Measurements from ENCODE around the gene JAZF1.

The JAZF1 gene

DNA sequence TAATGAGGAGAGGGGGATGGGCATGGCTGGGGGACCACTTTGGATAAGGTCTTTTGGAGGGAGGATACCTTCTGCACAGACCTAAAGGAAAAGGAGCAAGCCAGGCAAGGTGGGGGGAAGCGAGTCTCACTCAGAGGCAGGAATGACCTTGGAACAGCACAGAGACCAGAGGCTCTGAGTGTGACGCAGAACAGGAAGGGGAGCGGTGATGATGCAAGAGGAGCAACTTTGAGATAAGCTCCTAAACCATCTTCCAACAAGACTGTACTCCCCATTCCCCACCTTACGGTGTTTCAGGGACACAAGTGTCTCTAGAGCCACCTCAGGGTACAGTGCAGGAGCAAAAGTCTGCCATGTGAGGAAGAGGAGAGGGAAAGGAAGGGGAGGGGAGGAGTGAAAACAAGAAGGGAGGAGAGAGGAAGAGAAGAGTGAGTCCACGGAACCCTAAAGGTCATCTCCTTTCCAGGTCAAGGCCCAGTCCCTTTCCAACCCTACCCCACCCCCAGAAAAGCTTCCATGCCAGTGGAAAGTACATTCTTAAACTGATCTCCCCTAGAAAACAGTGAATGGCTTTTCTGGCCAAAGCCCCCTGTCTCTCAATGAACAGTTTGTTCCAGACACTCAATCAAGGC is 54.1 kb downstream of the JAZF1 start:
- H3K4me3 ChIP-seq (ENCODE audit: low read depth, low read length): no peak overlapping the region
- TF ChIP-seq, protein P1, sequence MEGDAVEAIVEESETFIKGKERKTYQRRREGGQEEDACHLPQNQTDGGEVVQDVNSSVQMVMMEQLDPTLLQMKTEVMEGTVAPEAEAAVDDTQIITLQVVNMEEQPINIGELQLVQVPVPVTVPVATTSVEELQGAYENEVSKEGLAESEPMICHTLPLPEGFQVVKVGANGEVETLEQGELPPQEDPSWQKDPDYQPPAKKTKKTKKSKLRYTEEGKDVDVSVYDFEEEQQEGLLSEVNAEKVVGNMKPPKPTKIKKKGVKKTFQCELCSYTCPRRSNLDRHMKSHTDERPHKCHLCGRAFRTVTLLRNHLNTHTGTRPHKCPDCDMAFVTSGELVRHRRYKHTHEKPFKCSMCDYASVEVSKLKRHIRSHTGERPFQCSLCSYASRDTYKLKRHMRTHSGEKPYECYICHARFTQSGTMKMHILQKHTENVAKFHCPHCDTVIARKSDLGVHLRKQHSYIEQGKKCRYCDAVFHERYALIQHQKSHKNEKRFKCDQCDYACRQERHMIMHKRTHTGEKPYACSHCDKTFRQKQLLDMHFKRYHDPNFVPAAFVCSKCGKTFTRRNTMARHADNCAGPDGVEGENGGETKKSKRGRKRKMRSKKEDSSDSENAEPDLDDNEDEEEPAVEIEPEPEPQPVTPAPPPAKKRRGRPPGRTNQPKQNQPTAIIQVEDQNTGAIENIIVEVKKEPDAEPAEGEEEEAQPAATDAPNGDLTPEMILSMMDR (IDR thresholded peaks at IDR 0.05; ENCODE audit: control insufficient read depth, extremely low read depth, insufficient read depth): no peak
- no peak for DNase-seq (ENCODE audit: low read depth)

DNA sequence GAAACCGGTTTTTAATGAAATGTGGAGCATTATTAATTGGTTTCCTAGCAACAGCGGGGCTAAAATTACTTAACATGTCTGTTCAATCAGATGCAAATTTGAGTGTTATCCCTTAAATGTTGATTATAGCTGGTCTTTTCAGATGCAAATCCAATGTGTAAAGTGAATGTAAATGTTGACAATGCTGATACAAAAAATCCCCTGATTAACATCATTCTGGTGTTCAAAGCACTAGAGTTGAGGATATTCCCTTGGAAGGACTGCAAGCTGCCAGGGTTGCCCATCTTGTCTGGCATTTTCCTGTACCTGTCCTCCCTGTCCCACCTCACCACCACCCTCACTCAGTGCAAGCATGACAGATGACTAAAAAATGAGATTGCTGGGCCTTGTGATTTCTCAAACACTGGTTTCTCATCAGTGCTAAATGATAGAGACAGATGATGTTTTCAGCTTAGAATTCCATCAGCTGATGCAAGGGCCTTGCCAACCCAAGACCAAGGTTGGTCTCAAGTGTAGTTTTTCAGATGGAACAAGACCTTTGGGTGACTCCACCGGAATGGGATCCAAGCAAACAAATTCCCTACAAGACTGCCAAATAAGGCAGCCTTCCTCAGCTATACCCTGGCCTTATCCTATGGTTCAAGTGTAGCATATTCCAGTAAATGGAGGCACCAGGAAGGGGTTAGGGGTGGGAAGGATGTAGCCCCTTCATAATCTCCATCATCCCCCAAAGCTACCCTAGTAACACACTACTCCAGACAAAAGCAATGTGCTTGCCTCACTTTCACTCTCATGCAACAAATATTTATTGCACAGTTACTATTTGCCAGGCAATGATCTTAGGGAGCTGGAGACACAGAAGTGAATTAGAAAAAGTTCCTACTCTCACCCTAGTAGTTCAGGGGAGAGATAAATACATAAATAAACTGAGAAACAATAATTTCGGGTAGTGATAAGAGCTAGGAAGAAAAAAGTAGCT is 54.9 kb downstream of the JAZF1 start:
- TF ChIP-seq, protein P1 (IDR thresholded peaks at IDR 0.05; ENCODE audit: control insufficient read depth, extremely low read depth, insufficient read depth): no peak
- H3K4me3 ChIP-seq (ENCODE audit: low read depth, low read length): no peak overlapping the region
- no peak for DNase-seq (ENCODE audit: low read depth)

DNA sequence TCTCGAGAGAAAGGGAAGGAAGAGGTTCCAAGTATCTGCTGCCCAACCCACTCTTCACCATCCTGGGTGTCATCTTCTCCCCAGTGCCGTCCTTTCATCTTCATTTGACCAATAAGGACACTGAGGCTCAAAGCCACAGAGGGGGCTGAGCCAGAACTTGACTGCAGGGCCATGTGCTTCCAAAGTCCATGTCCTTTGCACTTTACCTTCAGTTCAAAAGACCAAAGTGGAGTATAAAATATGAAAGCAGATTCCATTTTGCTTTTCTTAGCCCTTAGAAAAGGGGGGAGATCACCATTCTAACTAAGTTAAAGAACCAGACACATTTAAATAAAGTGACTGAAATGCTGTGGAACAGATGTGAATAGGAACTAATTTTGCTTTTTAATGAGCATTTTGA is 56.2 kb downstream of the JAZF1 start:
- DNase-seq (ENCODE audit: low read depth): no peak
- TF ChIP-seq, protein P1 (IDR thresholded peaks at IDR 0.05; ENCODE audit: control insufficient read depth, extremely low read depth, insufficient read depth): no peak
- H3K4me3 ChIP-seq (ENCODE audit: low read depth, low read length): no peak overlapping the region

DNA sequence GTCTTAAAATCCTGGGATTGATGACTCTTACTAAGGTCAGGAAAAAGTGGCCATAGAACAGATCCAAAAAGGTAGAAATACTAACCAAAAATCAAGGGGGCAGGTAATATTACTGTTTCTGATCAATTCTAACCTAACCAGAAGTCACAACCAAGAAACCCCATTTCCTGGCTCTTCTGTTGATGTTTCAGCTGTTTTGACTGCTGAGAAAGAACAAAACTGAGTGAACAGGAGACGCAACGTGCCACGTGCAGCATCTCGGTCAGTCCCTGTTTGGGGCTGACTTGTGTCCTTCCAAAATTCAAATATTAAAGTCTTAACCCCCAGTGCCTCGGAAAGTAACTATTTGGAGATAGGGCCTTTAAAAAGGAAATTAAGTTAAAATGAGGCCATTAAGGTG is 56.8 kb downstream of the JAZF1 start:
- H3K4me3 ChIP-seq (ENCODE audit: low read depth, low read length): no peak overlapping the region
- TF ChIP-seq, protein P1 (IDR thresholded peaks at IDR 0.05; ENCODE audit: control insufficient read depth, extremely low read depth, insufficient read depth): no peak
- DNase-seq (ENCODE audit: low read depth): no peak

DNA sequence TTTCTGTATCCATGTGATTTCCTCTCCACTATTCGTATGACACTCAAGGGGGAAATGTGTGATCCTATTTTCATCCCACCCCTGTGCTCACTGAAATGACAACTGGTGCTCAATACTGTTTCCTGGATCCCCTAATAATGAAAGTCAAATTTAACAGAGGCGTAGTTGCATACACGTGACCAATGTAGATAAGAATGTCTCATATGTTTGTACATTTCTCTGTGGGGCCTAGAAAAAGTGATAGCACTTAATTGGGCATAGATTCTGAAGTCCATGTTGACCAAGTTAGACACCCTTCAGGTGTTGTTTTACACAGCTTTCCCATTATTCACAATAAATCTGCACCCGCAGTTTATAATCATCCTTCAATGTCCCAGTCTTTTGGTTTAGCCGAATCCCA is 59.1 kb downstream of the JAZF1 start:
- no peak overlapping the region for H3K4me3 ChIP-seq (ENCODE audit: low read depth, low read length)
- TF ChIP-seq, protein P1 (IDR thresholded peaks at IDR 0.05; ENCODE audit: control insufficient read depth, extremely low read depth, insufficient read depth): no peak
- no peak for DNase-seq (ENCODE audit: low read depth)

DNA sequence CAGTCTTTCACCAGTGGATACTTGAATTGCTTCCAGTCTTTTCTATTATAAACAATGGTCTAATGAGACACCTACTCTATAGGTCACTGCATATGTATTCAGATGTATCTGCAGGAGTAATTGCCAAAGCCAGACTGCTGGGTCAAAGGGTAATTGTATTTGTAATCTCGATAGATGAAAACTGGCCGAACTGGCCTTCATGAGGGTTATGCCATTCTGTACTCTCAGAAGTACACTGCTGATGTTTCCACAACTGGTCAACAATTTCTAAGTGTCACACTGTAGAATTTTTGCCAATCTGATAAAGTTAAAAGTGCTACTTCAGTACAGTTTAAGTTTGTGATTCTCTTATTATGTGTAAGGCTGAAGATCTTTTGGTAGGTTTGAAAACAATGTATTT is 64.6 kb downstream of the JAZF1 start:
- H3K4me3 ChIP-seq (ENCODE audit: low read depth, low read length): no peak overlapping the region
- DNase-seq (ENCODE audit: low read depth): peak; percentile 61
- TF ChIP-seq, protein P1 (IDR thresholded peaks at IDR 0.05; ENCODE audit: control insufficient read depth, extremely low read depth, insufficient read depth): no peak

Measured in LNCaP clone FGC (cell line).